ENCODE measurements around the gene BGLAP. TPM values are rescaled to one million over a fixed set of nuclear protein-coding genes. Genes with fewer than 3 reads are reported as not detected.

The BGLAP gene
- total and polyA plus RNA-seq, 7 experiments from 2014 or later, result 0.33 to 7.4 (median 4.7) TPM; not detected in 1

GRCh38 chr1:156246241-156246780 lies 4.3 kb downstream of the BGLAP start:
- ChIA-PET POLR2A (no interaction called here), CTCF (interaction anchor here (0.6 to 0.8 kb wide), 2 partner anchors 21 to 470 kb away, joined by 3 to 6 read pairs; no protein-coding TSS in a partner anchor)
- Histone ChIP-seq H3K36me3 (ENCODE audit: control insufficient read depth in 2 of 3, insufficient read depth in 3 of 3, low read length in 3 of 3) (peaks cover 0 to 27% (median 6%) of the 10 kb centered on the region in 3 experiments), H3K27ac (ENCODE audit: low read depth, low read length) (no peak overlapping the region), H3K27me3 (ENCODE audit: control insufficient read depth in 2 of 2, insufficient read depth in 2 of 2, low read length in 2 of 2) (no peaks in the 10 kb centered on the region), H3K4me3 (ENCODE audit: low read length) (peak overlapping the region; percentile 55), H3K9me3 (ENCODE audit: control insufficient read depth in 2 of 3, low read length in 3 of 3) (no peaks in the 10 kb centered on the region), H3K4me1 (ENCODE audit: control insufficient read depth in 2 of 2, insufficient read depth in 2 of 2, low read length in 2 of 2) (peaks cover 8 to 10% of the 10 kb centered on the region in 2 donors)
- DNase-seq (no peak), ATAC-seq (no peak)
- H3K4me3 Mint-ChIP-seq, result peak overlapping the region; percentile 7 to 87 (median 58)
- peaks cover 0 to 4% (median 0%) of the 10 kb centered on the region in 5 donors for H3K36me3 Mint-ChIP-seq
- peaks cover 0 to 24% (median 18%) of the 10 kb centered on the region in 7 donors for H3K4me1 Mint-ChIP-seq
- intact Hi-C loops (cut with micrococcal nuclease), result no loop called here
- no peaks in the 10 kb centered on the region for H3K9me3 Mint-ChIP-seq
- peaks cover 0 to 6% (median 0%) of the 10 kb centered on the region in 5 donors for H3K27me3 Mint-ChIP-seq
- peak overlapping the region in 3 of 9 donors; percentile 1 to 58 (median 56) for H3K27ac Mint-ChIP-seq

DNA sequence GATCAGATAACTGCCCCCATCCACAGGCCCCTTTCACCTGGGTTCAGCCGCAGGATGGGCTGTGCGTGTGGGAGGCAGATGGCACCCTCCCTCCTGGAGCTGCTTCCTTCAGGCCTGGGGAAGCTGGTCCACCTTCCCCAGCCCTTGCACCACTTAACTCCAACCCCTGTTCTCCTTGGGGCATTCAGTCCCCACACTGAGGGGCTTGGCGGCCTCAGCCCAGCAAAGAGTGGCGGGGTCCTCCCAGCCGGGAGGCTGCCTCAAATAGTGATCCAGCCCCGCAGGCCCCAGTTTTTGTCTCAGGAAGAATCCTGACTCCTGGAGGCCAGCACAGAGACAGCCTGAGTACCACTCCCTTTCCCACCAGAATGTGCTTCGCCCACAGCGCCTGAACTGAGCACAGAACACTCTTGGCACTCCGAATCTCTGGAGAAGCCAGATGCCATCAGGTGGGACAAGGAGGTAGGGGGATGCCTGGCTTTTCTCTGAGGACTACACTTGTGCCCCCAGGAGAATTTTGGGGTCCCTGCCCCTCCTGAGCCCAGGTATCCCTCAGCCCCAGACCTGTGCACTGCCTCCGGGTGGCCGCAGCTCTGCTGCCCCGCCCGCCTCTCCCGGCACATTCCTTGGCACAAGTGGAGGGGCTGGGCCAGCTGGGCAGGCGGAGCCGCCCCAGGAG lies 4.9 kb downstream of the BGLAP start:
- ATAC-seq (no peak), DNase-seq (no peak)
- Mint-ChIP-seq H3K27me3 (peaks cover 0 to 6% (median 0%) of the 10 kb centered on the region in 5 donors), H3K4me1 (peaks cover 0 to 24% (median 18%) of the 10 kb centered on the region in 7 donors), H3K36me3 (peaks cover 0 to 4% (median 2%) of the 10 kb centered on the region in 5 donors), H3K9me3 (no peaks in the 10 kb centered on the region), H3K27ac (no peak overlapping the region), H3K4me3 (peak overlapping the region in 4 of 10 donors; percentile 38 to 87 (median 80))
- CTCF ChIA-PET, result interaction anchor here (1.0 kb wide), 1 partner anchor 21 kb away, joined by 3 read pairs; no protein-coding TSS in a partner anchor
- intact Hi-C loops (cut with micrococcal nuclease), result no loop called here
- Histone ChIP-seq H3K4me1 (ENCODE audit: control insufficient read depth in 2 of 2, insufficient read depth in 2 of 2, low read length in 2 of 2) (peaks cover 8 to 10% of the 10 kb centered on the region in 2 donors), H3K27ac (ENCODE audit: low read depth, low read length) (no peak overlapping the region), H3K27me3 (ENCODE audit: control insufficient read depth in 2 of 2, insufficient read depth in 2 of 2, low read length in 2 of 2) (no peaks in the 10 kb centered on the region), H3K4me3 (ENCODE audit: low read length) (no peak overlapping the region), H3K36me3 (ENCODE audit: control insufficient read depth in 2 of 3, insufficient read depth in 3 of 3, low read length in 3 of 3) (peaks cover 0 to 31% (median 10%) of the 10 kb centered on the region in 3 experiments), H3K9me3 (ENCODE audit: control insufficient read depth in 2 of 3, low read length in 3 of 3) (no peaks in the 10 kb centered on the region)
- POLR2A ChIA-PET, result no interaction called here

- Mint-ChIP-seq H3K27me3 (peaks cover 0 to 6% (median 0%) of the 10 kb centered on the region in 5 donors), H3K4me3 (peak within 1 kb of the TSS in 5 of 10 donors; percentile 16 to 51 (median 38)), H3K36me3 (peaks cover 1 to 9% (median 7%) of the 10 kb centered on the region in 5 donors), H3K27ac (peak within 1 kb of the TSS in 5 of 9 donors; percentile 10 to 65 (median 21)), H3K9me3 (no peaks in the 10 kb centered on the region), H3K4me1 (peaks cover 0 to 25% (median 18%) of the 10 kb centered on the region in 7 donors)
- Histone ChIP-seq H3K36me3 (ENCODE audit: control insufficient read depth in 2 of 3, insufficient read depth in 3 of 3, low read length in 3 of 3) (peaks cover 0 to 39% (median 15%) of the 10 kb centered on the region in 3 experiments), H3K4me3 (ENCODE audit: low read length) (no peak within 1 kb of the TSS), H3K9me3 (ENCODE audit: control insufficient read depth in 2 of 3, low read length in 3 of 3) (no peaks in the 10 kb centered on the region), H3K27me3 (ENCODE audit: control insufficient read depth in 2 of 2, insufficient read depth in 2 of 2, low read length in 2 of 2) (no peaks in the 10 kb centered on the region), H3K4me1 (ENCODE audit: control insufficient read depth in 2 of 2, insufficient read depth in 2 of 2, low read length in 2 of 2) (peaks cover 8 to 10% of the 10 kb centered on the region in 2 donors), H3K27ac (ENCODE audit: low read depth, low read length) (no peak within 1 kb of the TSS)
- ChIA-PET POLR2A (interaction anchor here (0.6 kb wide), 1 partner anchor 40 kb away, joined by 3 read pairs; no protein-coding TSS in a partner anchor), CTCF (interaction anchor here (1.0 kb wide), 1 partner anchor 22 kb away, joined by 3 read pairs; no protein-coding TSS in a partner anchor)
- intact Hi-C loops (cut with micrococcal nuclease), result no loop called here
- ATAC-seq, result no peak
- DNase-seq, result no peak
Observed at GRCh38 chr1:156247460-156248322, 5.7 kb downstream of the BGLAP start, which contains the start of gene PAQR6. PAQR6 (minus strand) TSS chr1:156248056; CDS start chr1:156246731, 1,325 bp downstream.

DNA sequence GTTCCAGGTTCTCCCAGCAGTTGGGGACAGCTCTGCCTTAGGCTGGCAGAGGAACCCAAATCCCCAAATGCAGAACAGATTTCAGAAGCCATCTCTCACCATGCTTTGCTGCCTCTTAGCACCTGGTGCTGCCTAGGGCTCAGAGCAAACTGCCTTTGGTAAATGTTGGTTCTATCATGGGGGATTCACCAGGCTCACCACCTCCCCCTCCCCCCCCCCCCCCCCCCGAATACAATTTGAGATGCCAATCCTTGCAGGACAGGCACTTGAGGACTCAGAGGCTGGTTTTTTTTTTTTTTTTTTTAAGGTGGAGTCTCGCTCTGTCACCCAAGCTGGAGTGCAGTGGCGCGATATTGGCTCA lies 6.3 kb downstream of the BGLAP start:
- Histone ChIP-seq H3K9me3 (ENCODE audit: control insufficient read depth in 2 of 3, low read length in 3 of 3) (no peaks in the 10 kb centered on the region), H3K4me1 (ENCODE audit: control insufficient read depth in 2 of 2, insufficient read depth in 2 of 2, low read length in 2 of 2) (peaks cover 8 to 10% of the 10 kb centered on the region in 2 donors), H3K27me3 (ENCODE audit: control insufficient read depth in 2 of 2, insufficient read depth in 2 of 2, low read length in 2 of 2) (no peaks in the 10 kb centered on the region), H3K4me3 (ENCODE audit: low read length) (no peak overlapping the region), H3K36me3 (ENCODE audit: control insufficient read depth in 2 of 3, insufficient read depth in 3 of 3, low read length in 3 of 3) (peaks cover 0 to 45% (median 15%) of the 10 kb centered on the region in 3 experiments), H3K27ac (ENCODE audit: low read depth, low read length) (no peak overlapping the region)
- Mint-ChIP-seq H3K27ac (peak overlapping the region in 1 of 9 donors; percentile 65), H3K36me3 (peaks cover 7 to 15% (median 10%) of the 10 kb centered on the region in 5 donors), H3K9me3 (no peaks in the 10 kb centered on the region), H3K27me3 (peaks cover 0 to 6% (median 0%) of the 10 kb centered on the region in 5 donors), H3K4me3 (no peak overlapping the region), H3K4me1 (peaks cover 0 to 26% (median 18%) of the 10 kb centered on the region in 7 donors)
- no peak for DNase-seq
- intact Hi-C loops (cut with micrococcal nuclease), result no loop called here
- POLR2A ChIA-PET, result no interaction called here
- no peak for ATAC-seq
- CTCF ChIA-PET, result no interaction called here

GRCh38 chr1:156249593-156249992 lies 7.6 kb downstream of the BGLAP start:
- POLR2A ChIA-PET, result no interaction called here
- H3K36me3 Mint-ChIP-seq, result peaks cover 7 to 21% (median 16%) of the 10 kb centered on the region in 5 donors
- Histone ChIP-seq H3K27me3 (ENCODE audit: control insufficient read depth in 2 of 2, insufficient read depth in 2 of 2, low read length in 2 of 2) (no peaks in the 10 kb centered on the region), H3K9me3 (ENCODE audit: control insufficient read depth in 2 of 3, low read length in 3 of 3) (no peaks in the 10 kb centered on the region), H3K4me3 (ENCODE audit: low read length) (no peak overlapping the region), H3K27ac (ENCODE audit: low read depth, low read length) (no peak overlapping the region), H3K4me1 (ENCODE audit: control insufficient read depth in 2 of 2, insufficient read depth in 2 of 2, low read length in 2 of 2) (peaks cover 8 to 10% of the 10 kb centered on the region in 2 donors), H3K36me3 (ENCODE audit: control insufficient read depth in 2 of 3, insufficient read depth in 3 of 3, low read length in 3 of 3) (peaks cover 0 to 57% (median 15%) of the 10 kb centered on the region in 3 experiments)
- H3K27ac Mint-ChIP-seq, result peak overlapping the region in 3 of 9 donors; percentile 54 to 71 (median 59)
- H3K4me1 Mint-ChIP-seq, result peaks cover 5 to 23% (median 18%) of the 10 kb centered on the region in 7 donors
- H3K9me3 Mint-ChIP-seq, result no peaks in the 10 kb centered on the region
- peaks cover 0 to 6% (median 0%) of the 10 kb centered on the region in 5 donors for H3K27me3 Mint-ChIP-seq
- no peak for DNase-seq
- no peak for ATAC-seq
- CTCF ChIA-PET, result interaction anchor here (1.1 kb wide), 1 partner anchor 153 kb away, joined by 3 read pairs; no protein-coding TSS in a partner anchor
- H3K4me3 Mint-ChIP-seq, result no peak overlapping the region
- intact Hi-C loops (cut with micrococcal nuclease), result no loop called here

GRCh38 chr1:156251527-156251926 lies 9.5 kb downstream of the BGLAP start:
- Mint-ChIP-seq H3K9me3 (no peaks in the 10 kb centered on the region), H3K4me1 (peaks cover 0 to 11% (median 4%) of the 10 kb centered on the region in 7 donors), H3K27me3 (no peaks in the 10 kb centered on the region), H3K4me3 (no peak overlapping the region), H3K27ac (peak overlapping the region in 2 of 9 donors; percentile 36 to 59), H3K36me3 (peaks cover 11 to 26% (median 18%) of the 10 kb centered on the region in 5 donors)
- CTCF ChIA-PET, result interaction anchor here (0.6 kb wide), 1 partner anchor 157 kb away, joined by 4 read pairs; no protein-coding TSS in a partner anchor
- POLR2A ChIA-PET, result interaction anchor here (1.3 kb wide), 1 partner anchor 31 kb away, joined by 7 read pairs; the partner anchor contains the start of gene SMG5
- H3K4me3 ChIP-seq (ENCODE audit: low read length), result no peak overlapping the region
- peaks cover 9 to 66% (median 22%) of the 10 kb centered on the region in 3 experiments for H3K36me3 ChIP-seq (ENCODE audit: control insufficient read depth in 2 of 3, insufficient read depth in 3 of 3, low read length in 3 of 3)
- no peak for DNase-seq
- no peaks in the 10 kb centered on the region for H3K27me3 ChIP-seq (ENCODE audit: control insufficient read depth in 2 of 2, insufficient read depth in 2 of 2, low read length in 2 of 2)
- no peak overlapping the region for H3K27ac ChIP-seq (ENCODE audit: low read depth, low read length)
- H3K9me3 ChIP-seq (ENCODE audit: control insufficient read depth in 2 of 3, low read length in 3 of 3), result no peaks in the 10 kb centered on the region
- intact Hi-C loops (cut with micrococcal nuclease), result no loop called here
- no peak for ATAC-seq
- H3K4me1 ChIP-seq (ENCODE audit: control insufficient read depth in 2 of 2, insufficient read depth in 2 of 2, low read length in 2 of 2), result no peaks in the 10 kb centered on the region
